Frontal cortex (tissue), 4 donors: ENCODE results near the gene GLCE. TPM values are rescaled to one million over a fixed set of nuclear protein-coding genes. Genes with fewer than 3 reads are reported as not detected.
"Not testable (repeated sequence)": the region's sequence is repeated elsewhere in the genome, so short reads cannot be mapped to it uniquely, and the experiment has no call there.

ENCODE experiments used
- DNase-seq, 2 donors: peaks; one replicate each; pipeline ENCODE4 v3.0.0; 2012; ENCODE audit warnings: low spot score in 2 of 2
- FAIRE-seq: peaks from 2 replicates; lab custom pipeline; 2012; peaks lifted over from hg19 to GRCh38; lab: Jason Lieb, UNC
- total RNA-seq: library from RNA; depleted of rRNA; stranded (reverse); fragments of >200 nt; gene quantifications from one replicate; pipeline ENCODE4 v1.2.3, GENCODE V29; 2014
- donor health status: control.
- donor health status: control.
- donor health status: control.

GLCE gene
- total RNA-seq, 1 donor from 2014 or later = 76.6 TPM

DNA sequence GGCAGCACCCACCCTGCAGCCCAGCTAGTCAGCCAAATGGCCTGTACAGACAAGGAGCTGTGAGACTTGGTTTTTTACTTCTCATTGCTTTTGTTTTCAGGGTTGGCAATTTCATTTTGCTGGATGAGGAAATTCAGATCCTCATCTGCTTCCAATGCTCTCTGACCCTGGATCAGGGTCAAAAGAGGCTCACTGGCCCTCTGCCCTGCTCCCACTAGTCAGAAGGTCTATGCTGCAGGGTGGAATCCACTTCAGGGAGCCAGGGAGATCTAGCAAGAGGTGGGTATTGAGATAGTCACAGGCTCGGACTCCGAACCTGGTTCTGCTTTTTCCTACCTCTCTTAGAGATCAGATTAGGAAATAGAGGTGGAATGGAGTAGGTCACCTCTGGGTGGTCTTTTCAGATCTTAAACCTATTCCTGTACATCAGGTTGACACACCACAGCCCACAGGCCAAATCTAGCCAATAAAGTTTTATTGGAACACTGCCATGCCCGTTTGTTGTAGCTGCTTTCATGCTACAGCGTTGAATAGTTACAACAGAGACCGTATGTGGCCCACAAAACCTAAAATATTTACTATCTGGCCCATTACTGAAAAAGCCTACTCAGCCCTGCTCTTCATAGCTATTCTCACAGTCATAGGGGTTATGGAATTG lies 26.4 kb upstream of the GLCE start:
- no peak for DNase-seq
- no peak for FAIRE-seq

DNA sequence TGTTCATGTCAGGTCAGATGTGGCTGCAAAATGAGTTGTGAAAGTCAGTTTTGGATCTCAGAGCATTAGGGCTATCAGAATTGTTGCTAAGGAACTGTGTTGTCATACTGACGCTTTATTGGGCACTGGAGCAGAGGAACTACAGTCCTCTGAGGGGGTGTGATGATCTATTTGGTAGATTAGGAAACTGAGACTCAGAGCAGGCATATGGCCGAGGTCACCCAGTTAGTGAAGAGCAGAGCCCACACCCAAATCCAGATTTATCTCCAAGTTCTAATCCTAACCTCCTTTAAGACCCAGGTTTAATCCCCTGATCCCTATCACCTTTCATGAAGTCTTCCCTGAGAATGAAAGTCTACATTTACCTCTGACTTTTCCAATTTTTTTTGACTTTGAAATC lies 25.6 kb upstream of the GLCE start:
- no peak for FAIRE-seq
- no peak for DNase-seq

DNA sequence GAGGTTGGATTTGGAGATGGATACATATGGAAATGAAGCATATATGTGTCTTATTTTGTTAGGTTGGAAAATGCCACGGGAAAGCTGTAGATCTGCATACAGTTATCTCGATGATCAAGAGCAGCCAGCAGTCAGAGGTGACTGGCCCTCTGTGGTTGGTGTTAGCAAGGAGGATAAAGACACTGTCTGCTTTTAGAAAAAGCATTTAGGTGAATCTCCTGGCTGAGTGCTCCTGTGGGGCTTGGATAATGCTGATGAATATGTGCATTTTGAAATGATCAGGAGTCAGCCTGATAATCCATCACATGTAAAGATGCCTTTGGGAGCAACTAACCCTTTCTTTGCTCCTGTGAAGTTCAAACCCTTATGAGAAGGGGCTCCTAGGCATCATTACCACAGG lies 24.9 kb upstream of the GLCE start:
- DNase-seq = no peak
- no peak for FAIRE-seq

DNA sequence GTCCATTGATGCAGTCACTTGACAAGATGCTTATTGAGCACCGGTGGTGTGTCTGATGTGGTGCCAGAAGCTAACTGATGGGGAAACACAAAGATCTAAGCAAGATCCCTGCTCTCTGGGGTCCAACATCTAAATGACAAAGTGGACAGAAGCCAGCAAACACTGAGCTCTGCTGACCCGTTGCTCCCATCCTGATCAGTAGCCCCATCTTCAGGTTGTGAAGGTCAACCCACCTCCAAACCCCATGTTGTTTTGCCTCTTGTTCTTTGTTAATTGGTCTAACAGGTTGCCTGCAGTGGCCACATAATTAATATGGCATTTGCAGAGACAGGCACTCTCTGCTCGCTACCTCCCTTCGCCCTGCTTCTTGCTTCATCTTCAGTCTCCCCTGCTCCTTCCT lies 21.5 kb upstream of the GLCE start:
- FAIRE-seq = no peak

DNA sequence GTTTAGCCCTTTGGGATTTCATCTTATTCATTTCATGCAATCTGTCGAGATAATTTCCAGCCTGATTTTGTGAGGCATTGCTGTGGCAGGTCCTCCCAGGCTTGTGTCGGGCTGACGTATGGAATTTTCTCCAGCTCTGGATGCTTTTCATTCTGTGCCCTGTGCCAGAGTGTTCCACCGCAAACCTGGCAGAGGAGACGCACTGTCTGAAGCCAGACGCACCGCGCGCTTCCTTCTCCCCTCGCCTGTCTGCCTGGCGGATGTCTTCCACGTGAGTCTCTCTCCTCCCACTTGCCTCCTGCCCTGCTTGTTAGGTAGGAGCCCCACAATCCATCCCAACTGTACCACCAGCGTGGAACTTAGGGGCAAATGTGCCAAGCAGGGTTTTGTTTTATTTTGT lies 20.1 kb upstream of the GLCE start:
- DNase-seq (no peak), FAIRE-seq (no peak)

More for the DNA sequence above, 21.5 kb upstream of the GLCE start:
- DNase-seq = no peak

DNA sequence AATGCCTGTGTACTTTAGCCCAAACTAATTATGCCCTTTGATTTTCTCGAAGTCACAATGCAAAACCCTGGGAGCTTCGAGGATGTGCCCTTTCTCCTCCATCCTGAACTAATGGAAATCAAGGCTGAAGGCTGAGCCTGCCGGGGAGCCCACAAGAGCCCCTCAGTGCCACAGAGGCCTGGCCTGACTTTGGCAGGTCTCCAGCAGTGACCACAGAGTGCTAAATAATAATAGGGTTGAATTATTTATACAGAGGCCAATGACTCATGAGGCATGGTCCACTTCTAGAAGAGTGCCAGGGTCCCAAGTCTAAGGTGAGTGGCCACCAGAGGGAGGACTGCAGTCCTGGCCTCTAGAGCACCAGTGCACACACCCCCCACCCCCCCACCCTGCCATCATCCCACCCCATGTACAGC lies 19.1 kb upstream of the GLCE start:
- no peak for DNase-seq
- no peak for FAIRE-seq

DNA sequence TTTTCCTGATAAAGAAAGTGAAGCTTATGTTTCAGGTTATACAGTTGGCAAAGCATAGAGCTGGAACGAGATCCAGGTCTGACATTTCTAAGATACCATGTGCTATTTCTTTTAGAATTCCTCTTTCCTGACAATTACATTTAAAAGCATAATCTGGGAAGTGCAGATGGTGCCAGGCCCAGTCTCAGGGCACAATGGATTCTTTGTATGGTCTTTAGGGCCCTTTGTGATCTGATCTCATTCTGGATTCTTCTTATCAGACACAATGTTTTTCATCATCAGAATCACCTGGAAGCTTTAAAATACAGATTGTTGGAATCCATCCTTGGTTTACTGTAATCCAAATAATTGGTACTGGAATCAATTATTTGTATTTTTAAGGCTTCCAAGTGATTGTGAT lies 18.6 kb upstream of the GLCE start:
- FAIRE-seq (no peak), DNase-seq (no peak)

DNA sequence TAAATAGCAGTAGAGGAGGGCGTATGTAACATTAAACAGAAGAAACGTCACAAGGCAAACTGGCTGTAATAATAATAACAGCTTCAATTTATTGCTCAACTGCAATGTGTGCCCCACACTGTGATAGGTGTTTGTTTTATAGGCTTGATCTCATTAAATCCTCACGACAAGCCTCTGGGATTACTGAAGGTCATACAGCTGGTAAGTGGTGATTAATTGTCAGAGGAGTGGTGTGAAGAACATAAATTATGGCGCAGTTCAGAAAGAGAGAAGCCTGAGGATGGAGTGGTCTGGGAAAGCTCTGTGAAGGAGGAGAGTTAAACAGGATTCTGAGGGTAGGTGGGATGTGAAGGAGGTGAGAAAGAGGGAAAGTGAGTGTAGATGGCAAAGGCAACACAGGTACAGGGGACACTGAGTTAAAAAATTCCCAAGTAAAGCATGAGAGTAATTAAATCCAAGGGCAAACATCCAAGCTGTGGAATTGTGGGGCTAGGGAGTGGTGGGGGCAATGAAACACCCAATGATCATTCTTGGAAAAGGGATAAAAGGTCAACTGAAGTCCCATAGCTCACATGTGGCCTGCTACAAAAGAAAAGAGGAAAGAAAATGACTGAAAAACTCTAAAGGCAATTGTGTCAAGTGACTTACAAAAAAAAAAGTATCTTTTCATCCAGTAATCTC lies 16.5 kb upstream of the GLCE start:
- no peak for FAIRE-seq
- DNase-seq = no peak

DNA sequence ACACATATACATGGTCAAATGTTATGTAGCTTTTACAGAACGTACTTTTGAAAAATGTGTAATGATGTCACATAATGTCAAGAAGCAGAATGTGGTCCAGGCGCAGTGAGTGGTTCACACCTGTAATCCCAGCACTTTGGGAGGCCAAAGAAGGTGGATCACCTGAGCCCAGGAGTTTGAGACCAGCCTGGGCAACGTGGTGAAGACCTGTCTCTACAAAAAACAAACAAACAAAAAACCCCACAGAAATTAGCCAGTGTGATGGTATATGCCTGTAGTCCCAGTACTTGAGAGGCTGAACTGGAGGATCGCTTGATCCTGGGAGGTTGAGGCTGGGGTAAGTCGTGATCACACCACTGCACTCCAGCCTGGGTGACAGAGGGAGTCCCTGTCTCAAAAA lies 15.9 kb upstream of the GLCE start:
- no peak for DNase-seq
- no peak for FAIRE-seq

DNA sequence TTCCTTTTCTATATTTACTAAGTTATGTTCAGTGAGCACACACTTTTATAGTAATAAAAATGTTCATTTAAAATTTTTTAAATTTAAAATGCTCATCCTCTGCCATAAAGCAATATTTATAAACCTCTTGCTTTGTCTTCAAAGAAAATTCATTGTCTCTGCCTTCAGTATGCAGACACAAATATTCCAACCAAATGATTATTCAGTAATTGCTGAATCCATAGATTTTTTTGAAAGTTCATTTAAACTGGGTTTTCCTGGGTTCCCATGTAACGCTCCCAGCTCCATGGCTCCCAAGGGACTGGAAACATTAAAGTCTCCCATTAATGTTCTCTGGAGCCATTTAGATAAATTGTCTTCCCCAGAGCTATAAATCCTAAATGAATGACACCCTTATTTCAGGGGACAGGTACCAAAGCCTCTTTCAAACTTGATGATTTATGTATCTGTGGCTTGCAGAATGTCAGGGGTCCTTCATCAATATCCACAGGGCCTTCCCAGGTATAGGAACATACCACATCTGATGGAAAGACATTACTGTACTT lies 15.2 kb upstream of the GLCE start:
- FAIRE-seq (no peak), DNase-seq (no peak)

DNA sequence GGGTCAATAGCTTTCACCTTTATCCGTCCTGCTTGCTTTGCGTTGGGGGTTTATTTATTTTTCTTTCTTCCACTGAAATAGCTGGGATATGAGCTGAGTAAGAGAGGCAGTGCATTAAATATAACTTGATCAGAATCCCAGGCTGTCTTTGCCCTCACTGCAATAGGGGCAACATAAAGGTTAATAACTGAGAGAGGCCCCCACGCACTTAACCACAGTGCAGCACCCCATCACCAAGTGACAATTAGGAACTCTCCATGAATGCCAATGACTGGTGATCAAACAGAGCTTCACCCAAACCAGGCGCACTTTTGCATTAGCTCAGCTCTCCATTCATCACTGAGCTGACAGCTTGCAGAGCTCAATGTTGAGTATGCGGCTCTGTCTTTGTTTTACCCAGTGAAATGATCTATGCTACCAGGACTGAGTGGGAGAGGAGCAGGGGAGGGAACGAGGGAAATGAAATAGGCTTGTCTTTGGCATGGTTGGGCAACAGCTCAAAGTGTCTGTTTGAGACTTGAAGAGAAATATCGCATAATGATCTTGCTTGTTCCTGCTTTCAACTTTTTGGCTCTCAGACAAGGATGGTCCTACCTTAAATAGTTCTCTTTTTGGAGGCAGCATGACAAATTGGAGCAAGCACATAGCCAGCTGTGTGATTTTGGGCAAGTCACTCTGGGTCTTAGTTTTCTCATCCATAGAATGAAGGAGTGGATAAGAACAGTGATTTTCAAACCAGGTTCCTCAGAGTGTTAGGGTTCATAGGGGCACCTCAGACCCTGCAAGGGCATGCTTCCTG lies 14.5 kb upstream of the GLCE start:
- FAIRE-seq = no peak

DNA sequence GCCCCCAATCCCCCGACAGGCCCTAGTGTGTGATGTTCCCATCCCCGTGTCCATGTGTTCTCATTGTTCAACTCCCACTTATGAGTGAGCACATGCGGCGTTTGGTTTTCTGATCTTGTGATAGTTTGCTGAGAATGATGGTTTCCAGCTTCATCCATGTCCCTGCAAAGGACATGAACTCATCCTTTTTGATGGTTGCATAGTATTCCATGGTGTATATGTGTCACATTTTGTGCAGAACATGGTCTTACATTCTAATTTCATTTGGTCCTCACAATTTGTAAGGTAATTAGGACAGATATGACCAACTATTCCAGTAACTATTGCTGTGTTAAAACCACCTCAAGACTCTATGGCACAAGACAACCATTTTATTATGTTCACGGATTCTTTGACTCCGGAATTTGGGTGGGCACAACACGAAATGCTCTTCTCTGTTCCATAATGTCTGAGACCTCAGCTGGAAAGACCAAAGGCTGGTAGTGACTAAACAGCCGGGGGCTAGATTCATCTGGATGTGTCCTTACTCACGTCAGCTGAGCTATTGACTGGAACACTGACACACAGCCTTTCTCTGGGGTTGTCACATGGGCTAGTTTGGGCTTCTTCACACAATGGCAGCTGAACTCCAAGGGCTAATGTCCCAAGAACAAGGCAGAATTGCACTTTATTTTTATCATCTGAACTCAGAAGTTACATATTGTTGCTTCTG lies 13.6 kb upstream of the GLCE start:
- DNase-seq (no peak), FAIRE-seq (no peak)

More for the DNA sequence above, 14.5 kb upstream of the GLCE start:
- peak in 1 of 2 donors; percentile 14 for DNase-seq

DNA sequence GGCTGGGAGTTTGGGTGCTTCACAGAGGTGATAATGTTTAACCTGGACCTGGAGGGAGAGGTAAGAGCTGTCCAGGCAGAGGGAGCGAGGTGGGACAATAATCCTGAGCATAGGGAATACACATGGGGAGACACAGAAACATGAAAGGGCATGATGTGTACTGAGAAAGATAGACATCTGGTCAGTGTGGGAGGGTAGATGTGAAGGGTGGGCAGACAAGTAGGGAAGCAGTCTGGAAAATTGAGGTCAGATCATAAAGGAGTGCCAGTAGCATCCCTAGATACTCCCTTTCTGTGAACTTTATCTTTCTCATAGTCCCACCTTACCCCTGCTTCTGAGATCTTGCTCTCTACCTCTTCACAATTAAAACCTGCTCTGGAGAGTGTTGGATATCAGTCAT lies 12.0 kb upstream of the GLCE start:
- DNase-seq (no peak), FAIRE-seq (no peak)

DNA sequence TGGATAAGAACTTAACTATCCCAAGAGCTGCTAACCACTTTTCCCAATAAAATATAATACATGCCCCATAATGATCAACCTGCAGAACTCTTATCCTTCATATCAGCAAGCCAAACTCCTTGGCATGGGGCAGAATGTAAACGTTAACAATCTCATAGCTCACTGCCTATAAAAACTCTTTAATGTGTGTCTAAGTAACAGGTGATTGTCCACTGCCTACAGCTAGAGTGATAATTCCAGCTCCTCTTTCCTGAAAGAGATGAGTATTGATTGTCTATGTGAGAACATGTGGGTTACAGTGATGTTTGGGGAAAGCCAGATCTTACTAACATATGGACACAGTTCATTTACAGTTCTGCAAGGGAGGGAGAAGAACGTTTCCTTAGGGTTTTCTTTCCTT lies 11.3 kb upstream of the GLCE start:
- no peak for FAIRE-seq
- no peak for DNase-seq

DNA sequence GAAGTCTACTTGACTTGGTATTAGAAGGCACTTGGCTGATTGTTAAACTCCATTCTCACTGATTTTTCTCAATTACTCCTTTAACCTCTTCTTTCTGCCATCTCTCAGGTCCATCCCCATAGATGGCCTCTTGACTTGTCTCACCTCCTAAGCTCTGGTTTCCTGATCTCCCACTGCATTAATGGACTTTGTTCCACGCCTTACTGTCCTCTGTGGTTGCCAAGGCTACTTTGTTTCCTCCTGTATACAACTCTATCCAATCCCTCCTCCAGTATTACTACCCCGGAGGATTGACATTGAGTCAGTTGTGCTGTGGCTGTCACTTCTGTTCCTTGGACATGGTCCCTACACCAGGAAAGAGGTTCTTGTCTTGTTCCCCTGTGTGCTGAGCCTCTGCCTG lies 10.6 kb upstream of the GLCE start:
- DNase-seq (no peak), FAIRE-seq (no peak)

DNA sequence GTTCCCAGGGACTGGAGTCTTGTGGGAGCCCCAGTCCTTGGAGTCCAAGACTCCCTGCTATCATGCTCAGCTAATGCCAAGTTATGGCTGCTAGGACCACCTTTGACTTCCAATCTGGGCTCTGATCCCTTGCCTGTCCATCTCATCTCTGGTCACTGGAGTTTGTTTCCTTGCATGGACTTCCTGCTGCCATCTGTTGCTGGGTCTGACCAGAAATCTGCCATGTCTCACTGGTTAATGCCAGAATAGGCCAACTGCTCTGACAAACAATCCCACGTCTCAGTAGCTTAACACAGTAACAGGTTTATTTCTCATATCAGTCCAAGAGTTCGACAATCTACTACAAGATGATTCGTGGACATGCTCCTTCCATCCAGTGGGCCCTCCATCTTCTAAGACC lies 10.1 kb upstream of the GLCE start:
- FAIRE-seq (no peak), DNase-seq (no peak)

DNA sequence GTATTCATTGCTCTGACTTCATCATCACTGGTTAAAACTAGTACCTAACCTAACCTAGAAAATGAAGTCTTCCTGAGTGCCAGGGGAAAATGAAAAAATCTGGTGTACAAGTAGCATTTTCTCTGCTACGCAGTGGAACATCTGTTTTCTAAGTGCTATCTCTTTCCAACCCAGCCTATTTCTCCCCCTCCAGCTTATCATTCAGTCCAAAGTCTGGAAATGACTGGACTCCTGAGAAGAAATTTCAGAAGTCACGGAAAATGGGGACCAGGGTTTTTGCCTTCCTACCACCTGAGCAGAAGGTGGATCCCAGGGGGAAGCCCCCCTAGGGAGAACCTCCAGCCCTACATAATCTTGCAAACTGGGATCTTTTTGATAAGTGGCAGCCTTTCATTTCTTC lies 9.6 kb upstream of the GLCE start:
- no peak for DNase-seq
- no peak for FAIRE-seq

DNA sequence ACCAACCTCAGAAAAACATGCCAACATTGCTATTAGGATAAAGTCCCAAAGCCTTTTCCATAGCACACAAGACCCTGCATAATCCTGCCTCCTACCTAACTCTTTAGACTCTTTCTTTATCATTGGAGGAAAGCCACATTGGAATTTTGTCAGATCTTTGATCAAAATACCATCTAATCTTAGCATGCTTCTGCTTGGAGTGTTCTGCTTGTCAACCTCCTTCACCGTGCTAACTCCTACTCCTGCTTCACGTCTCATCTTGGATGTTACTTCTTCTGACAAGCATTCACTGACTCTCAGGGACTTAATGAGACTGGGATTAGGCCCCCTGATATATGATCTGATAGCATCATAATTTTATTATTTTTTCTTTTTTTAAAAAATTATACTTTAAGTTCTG lies 7.4 kb upstream of the GLCE start:
- DNase-seq (no peak), FAIRE-seq (no peak)

DNA sequence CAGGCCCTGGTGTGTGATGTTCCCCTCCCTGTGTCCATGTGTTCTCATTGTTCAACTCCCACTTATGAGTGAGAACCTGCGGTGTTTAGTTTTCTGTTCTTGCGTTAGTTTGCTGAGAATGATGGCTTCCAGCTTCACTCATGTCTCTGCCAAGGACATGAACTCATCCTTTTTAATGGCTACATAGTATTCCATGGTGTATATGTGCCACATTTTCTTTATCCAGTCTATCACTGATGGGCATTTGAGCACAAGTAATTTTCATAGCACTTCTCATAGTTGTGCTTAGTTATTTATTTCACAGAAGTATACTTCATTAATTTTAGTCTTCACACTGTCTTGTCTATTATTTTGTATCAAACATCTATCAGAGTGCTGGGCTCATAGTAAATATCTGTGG lies 6.8 kb upstream of the GLCE start:
- not testable (repeated sequence) for FAIRE-seq

DNA sequence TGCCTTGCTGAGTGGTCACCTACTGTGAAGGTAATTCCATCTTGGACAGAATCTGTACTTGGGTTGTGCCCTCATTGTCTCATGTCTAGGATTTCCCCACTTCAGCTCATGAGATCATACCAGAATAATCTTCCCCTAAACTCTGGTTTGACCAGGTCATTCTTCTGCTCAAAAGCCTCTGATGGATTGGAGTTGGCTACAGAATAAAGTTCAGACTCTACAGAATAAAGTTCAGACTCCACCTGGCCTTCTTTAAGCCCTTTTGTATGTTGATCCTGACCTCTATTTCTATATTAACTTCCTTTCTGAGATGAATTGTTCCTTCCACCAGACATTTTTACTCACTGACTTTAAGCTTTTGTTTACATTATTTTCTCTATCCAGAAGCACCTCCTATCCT lies 6.4 kb upstream of the GLCE start:
- DNase-seq (no peak), FAIRE-seq (no peak)

More for the DNA sequence above, 6.8 kb upstream of the GLCE start:
- not testable (repeated sequence) for DNase-seq
